CD4-positive, alpha-beta T cell treated with Interleukin-4 for 4 hours (primary cell): ENCODE data around the gene TMEM117.
"Not testable (repeated sequence)": the region's sequence is repeated elsewhere in the genome, so short reads cannot be mapped to it uniquely, and the experiment has no call there.

Experiments
- DNase-seq: peaks from one replicate; pipeline ENCODE4 v3.0.0-alpha.2; 2020

The TMEM117 gene

DNA sequence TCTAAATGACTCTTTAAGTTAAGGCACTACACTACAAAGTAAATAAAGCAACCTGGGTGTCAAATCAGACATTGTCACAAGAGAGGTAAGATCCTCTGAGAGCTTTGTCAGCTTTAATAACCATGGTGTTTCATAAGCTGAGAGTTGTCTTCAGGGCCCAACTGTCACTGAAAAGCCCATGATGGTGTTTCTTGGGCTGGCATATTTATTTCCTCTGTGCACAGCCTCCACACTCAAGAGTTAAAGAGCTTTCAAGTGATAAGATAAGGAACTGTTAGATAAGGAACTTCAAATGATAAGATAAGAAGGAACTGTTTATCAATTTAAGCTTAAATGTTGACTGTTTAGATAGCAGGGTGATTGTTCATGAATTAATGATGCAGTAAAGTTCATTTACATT is 495.4 kb downstream of the TMEM117 start:
- DNase-seq, result no peak

- no peak for DNase-seq
These were observed 498.5 kb downstream of the TMEM117 start for GRCh38 chr12:44334347-44334746.

- no peak for DNase-seq
These were observed 499.1 kb downstream of the TMEM117 start for GRCh38 chr12:44335030-44335429.

- DNase-seq, result no peak
These were observed 500.7 kb downstream of the TMEM117 start for GRCh38 chr12:44336577-44336976.

GRCh38 chr12:44342371-44342770 is 506.5 kb downstream of the TMEM117 start:
- no peak for DNase-seq

GRCh38 chr12:44347145-44347544 is 511.3 kb downstream of the TMEM117 start:
- DNase-seq, result no peak

- DNase-seq, result no peak
These were observed 521.6 kb downstream of the TMEM117 start for GRCh38 chr12:44357494-44357893.

DNA sequence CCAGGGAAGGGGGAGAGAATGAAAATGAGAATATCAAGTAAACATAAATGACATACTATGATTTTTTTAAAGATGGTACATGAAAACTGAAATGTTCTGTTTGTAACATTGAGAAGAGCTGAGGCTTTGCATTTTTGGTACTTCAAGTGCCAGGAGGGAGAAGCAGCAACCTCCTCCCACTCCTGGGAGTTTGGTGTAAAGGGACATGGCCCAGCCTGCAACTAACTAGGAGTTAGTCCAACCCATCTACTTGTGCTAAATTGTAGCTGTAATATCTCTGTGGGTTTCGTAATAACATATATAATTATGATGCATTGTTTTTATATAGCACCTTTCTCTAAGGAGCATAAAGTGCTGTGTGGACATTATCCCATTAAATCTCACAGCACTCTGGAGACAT is 522.8 kb downstream of the TMEM117 start:
- no peak for DNase-seq

DNA sequence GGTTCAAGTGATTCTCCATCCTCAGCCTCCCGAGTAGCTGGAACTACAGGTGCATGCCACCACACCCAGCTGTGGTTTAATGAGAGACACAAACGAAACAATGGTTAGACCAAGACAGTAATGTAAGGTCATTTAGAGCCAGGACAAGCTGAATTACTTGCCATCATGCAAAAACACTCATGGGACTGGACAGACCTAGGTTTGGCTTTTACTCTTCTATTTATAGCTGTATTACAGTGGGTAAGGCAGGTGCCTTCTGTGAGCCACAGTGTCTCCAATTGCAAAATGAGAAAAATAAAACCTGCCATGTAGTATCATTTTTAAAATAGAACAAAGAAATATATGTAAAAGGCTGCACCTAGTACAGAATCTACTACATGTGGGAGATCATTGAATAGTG is 527.1 kb downstream of the TMEM117 start:
- no peak for DNase-seq

DNA sequence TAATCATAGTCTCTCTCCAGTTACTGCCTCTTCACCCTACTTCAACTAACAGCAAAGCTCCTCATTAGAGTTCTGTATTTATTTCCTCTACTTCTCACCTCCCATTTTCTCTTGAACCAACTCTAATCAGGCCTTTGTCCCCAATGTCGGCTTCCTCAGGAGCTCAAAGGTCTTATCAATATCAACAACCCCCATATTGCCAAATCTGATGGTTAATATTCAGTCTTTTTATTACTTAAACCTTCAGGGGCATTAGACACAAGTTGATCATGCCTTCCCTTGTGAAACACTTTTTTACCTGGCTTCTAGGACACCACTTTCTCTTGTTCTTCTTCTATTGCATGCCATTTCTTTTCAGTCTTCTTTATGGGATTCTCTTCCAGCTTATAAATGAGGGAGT is 531.3 kb downstream of the TMEM117 start:
- no peak for DNase-seq

DNA sequence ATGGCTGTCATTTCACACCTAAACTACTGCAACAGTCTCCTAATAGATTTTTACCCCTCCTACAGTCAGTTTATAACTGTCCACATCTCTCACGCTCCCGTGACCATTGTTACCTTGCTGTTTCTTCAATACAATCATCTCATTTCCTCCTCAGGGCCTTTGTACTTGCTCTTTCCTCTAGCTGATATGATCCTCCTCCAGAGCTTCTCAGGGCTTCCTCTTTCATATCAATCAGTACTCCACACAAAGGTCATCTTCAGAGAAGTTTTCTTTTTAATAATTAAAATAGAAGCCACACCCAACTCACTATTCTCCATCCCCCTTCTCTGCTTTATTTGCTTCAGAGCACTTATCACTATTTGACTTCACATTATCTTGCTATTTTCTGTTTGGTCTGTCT is 532.0 kb downstream of the TMEM117 start:
- no peak for DNase-seq

DNA sequence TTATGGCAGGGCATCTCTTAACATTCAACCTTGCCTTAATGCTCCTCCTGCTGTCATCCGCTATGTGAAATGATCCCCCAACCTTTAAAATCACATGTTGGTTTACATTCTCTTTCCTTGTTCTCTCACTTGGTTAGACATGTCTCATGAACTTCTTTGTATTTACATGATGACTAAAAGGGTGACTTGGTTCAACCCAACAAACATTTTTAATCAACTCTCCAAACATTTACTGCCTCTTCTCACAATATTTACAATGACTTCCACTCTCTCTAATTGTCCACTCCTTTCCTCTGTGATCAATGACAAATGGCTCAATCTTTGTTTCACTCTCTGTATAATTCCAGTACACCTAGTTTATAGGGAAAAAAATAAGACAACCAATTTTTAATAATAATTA is 534.1 kb downstream of the TMEM117 start:
- no peak for DNase-seq

- DNase-seq, result no peak
These were observed 535.1 kb downstream of the TMEM117 start for GRCh38 chr12:44370982-44371381.

- DNase-seq, result no peak
These were observed 536.4 kb downstream of the TMEM117 start for GRCh38 chr12:44372259-44372658.

GRCh38 chr12:44375694-44376093 is 539.8 kb downstream of the TMEM117 start:
- DNase-seq, result no peak

- DNase-seq, result no peak
These were observed 541.7 kb downstream of the TMEM117 start for GRCh38 chr12:44377443-44378187.

GRCh38 chr12:44379113-44379512 is 543.2 kb downstream of the TMEM117 start:
- not testable (repeated sequence) for DNase-seq

GRCh38 chr12:44379831-44380230 is 544.0 kb downstream of the TMEM117 start:
- no peak for DNase-seq

DNA sequence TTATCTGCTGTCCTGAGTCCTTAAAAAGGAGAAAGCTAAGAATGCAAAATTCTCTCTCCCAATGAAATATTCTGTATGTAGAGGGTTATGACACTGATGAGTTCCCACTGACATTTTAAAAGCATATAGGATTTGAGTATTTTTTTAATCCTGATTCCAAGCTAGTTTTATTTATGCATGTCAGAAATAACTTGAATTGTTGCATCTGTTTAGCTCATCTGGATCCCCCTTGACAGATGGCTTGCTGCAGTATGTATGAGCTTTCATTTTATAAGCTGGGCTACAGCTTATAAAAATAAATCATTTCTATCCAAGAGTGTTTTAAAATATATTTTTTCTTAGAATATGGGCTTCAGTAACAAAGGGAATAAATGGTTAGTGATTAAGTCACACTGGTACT is 545.0 kb downstream of the TMEM117 start:
- no peak for DNase-seq

GRCh38 chr12:44381341-44381740 is 545.5 kb downstream of the TMEM117 start:
- no peak for DNase-seq

GRCh38 chr12:44384136-44384535 is 548.3 kb downstream of the TMEM117 start:
- no peak for DNase-seq

DNA sequence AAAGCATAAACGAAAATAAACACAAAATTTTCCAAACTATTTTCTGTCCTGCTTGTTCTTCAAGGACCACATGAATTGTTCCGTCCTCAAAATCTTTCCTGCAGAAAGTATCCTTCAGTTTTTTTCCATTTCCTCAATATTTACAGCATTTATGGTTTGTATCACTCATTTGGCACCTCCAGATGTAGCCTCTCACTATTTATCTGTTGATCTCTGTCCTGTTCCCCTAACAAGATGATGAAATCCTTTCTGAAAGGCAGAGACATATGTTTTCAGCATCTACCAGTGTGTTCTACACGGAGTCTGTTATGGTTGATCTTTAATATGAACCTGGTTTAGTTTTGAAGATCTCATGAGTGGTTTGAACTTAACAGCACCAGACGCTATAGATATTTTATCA is 550.1 kb downstream of the TMEM117 start:
- no peak for DNase-seq

DNA sequence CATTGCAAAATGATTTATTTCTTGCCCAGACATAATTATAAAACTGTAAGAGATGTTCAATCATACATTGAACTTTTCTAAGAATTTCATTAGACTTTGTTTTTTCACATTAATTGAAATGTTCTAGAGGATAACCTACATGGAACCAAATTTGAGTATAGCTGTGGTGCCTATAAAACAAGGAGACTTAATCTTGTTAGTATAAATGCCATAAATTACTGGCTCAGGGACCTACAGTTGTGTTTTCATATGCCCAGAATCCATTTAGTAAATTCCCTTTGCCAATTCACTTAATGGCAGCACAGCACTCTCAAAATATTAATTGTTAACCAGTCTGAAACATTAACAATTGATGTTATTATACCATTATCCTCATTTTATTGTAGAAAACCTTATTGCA is 551.7 kb downstream of the TMEM117 start:
- DNase-seq, result no peak

- no peak for DNase-seq
These were observed 553.2 kb downstream of the TMEM117 start for GRCh38 chr12:44389038-44389437.

- DNase-seq, result no peak
These were observed 554.0 kb downstream of the TMEM117 start for GRCh38 chr12:44389896-44390295.
